Suprapubic skin (tissue), 4 donors: ENCODE measurements around the gene VASH2. TPM values are rescaled to one million over a fixed set of nuclear protein-coding genes. Genes with fewer than 3 reads are reported as not detected.
"Not testable (repeated sequence)": the region's sequence is repeated elsewhere in the genome, so short reads cannot be mapped to it uniquely, and the experiment has no call there.

Source experiments
- DNase-seq, 2 donors: peaks; one replicate each; pipeline ENCODE4 v3.0.0-alpha.2; 2019; ENCODE audit warnings: low spot score in 2 of 2
- H3K27ac ChIP-seq: fragments of 200-600 bp; sonication (generic); one replicate; pipeline ENCODE4 v1.5.1; 2019
- H3K27me3 ChIP-seq: fragments of 200-600 bp; sonication (generic); one replicate; pipeline ENCODE4 v1.5.1; 2019
- H3K36me3 ChIP-seq: fragments of 200-600 bp; sonication (generic); one replicate; pipeline ENCODE4 v1.5.1; 2019
- H3K4me1 ChIP-seq: fragments of 200-600 bp; sonication (generic); one replicate; pipeline ENCODE4 v1.5.1; 2019
- H3K4me3 ChIP-seq: fragments of 200-600 bp; sonication (generic); one replicate; pipeline ENCODE4 v1.5.1; 2019; ENCODE audit warnings: mild to moderate bottlenecking
- H3K9me3 ChIP-seq: fragments of 200-600 bp; sonication (generic); one replicate; pipeline ENCODE4 v1.5.1; 2019
- EP300 ChIP-seq: sonication (generic); formaldehyde crosslinking; IDR thresholded peaks from one replicate; pipeline ENCODE4 v1.6.1; 2017; ENCODE audit warnings: antibody characterized with exemption
- POLR2A ChIP-seq, 2 donors: fragments of 450-650 bp; IDR thresholded peaks; one replicate each; pipeline ENCODE4 v1.6.1; 2017; ENCODE audit warnings: antibody characterized with exemption in 2 of 2, mild to moderate bottlenecking in 2 of 2, moderate library complexity in 2 of 2
- POLR2AphosphoS5 ChIP-seq, 3 donors: sonication (generic); formaldehyde crosslinking; IDR thresholded peaks; one replicate each; pipeline ENCODE4 v1.6.1; 2017; ENCODE audit warnings: antibody characterized with exemption in 3 of 3
- WGBS: methylation state at CpG from one replicate; pipeline ENCODE4 v1.1.5; 2018; 5-methylcytosine and 5-hydroxymethylcytosine counted together
- total RNA-seq, 4 donors: library from RNA; depleted of rRNA; stranded (reverse); fragments of >200 nt; gene quantifications; one replicate each; pipeline ENCODE4 v1.1.0, GENCODE V29; 2016
- TF ChIP-seq, protein P1 (sequence below), 2 donors: fragments of 200-600 bp in 1 of 2; fragments of 450-650 bp in 1 of 2; sonication (generic) in 1 of 2; IDR thresholded peaks; one replicate each; pipeline ENCODE4 v1.5.1; 2016 to 2019; ENCODE audit warnings: antibody characterized with exemption in 2 of 2, mild to moderate bottlenecking in 1 of 2, moderate library complexity in 1 of 2

The VASH2 gene
- total RNA-seq, 4 donors from 2014 or later: 0.32 to 0.36 TPM; not detected in 2

DNA sequence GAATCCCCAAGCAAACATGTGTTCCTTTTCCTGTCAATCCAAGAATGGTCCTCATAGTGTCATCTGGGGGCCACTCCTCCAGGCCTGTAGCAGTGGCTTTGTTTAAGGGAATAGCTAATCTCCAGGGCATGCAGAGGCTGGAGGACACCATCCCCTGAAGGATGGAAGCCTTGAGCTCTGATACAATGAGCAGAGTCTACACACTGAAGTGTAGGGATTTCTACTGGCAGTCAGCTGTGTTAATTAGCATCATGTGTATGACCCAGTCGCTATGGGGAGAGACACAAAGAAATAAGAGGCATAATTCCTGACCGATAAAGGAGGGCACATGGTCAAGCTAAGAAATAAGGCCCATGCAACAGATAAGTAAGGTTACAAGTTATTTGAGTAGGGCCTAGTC is 36.2 kb downstream of the VASH2 start:
- WGBS: 80% methylated on average over 2 of the region's 2 CpGs
- H3K27me3 ChIP-seq: no peaks in the 10 kb centered on the region
- TF ChIP-seq POLR2AphosphoS5 (IDR thresholded peaks at IDR 0.05) (no peak), EP300 (no peak), POLR2A (IDR thresholded peaks at IDR 0.05) (no peak)
- TF ChIP-seq, protein P1, sequence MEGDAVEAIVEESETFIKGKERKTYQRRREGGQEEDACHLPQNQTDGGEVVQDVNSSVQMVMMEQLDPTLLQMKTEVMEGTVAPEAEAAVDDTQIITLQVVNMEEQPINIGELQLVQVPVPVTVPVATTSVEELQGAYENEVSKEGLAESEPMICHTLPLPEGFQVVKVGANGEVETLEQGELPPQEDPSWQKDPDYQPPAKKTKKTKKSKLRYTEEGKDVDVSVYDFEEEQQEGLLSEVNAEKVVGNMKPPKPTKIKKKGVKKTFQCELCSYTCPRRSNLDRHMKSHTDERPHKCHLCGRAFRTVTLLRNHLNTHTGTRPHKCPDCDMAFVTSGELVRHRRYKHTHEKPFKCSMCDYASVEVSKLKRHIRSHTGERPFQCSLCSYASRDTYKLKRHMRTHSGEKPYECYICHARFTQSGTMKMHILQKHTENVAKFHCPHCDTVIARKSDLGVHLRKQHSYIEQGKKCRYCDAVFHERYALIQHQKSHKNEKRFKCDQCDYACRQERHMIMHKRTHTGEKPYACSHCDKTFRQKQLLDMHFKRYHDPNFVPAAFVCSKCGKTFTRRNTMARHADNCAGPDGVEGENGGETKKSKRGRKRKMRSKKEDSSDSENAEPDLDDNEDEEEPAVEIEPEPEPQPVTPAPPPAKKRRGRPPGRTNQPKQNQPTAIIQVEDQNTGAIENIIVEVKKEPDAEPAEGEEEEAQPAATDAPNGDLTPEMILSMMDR (IDR thresholded peaks at IDR 0.05): no peak
- H3K36me3 ChIP-seq: peaks cover 10% of the 10 kb centered on the region
- H3K4me3 ChIP-seq: no peak overlapping the region
- DNase-seq: no peak
- no peaks in the 10 kb centered on the region for H3K9me3 ChIP-seq
- H3K4me1 ChIP-seq: peaks cover 11% of the 10 kb centered on the region
- no peak overlapping the region for H3K27ac ChIP-seq

DNA sequence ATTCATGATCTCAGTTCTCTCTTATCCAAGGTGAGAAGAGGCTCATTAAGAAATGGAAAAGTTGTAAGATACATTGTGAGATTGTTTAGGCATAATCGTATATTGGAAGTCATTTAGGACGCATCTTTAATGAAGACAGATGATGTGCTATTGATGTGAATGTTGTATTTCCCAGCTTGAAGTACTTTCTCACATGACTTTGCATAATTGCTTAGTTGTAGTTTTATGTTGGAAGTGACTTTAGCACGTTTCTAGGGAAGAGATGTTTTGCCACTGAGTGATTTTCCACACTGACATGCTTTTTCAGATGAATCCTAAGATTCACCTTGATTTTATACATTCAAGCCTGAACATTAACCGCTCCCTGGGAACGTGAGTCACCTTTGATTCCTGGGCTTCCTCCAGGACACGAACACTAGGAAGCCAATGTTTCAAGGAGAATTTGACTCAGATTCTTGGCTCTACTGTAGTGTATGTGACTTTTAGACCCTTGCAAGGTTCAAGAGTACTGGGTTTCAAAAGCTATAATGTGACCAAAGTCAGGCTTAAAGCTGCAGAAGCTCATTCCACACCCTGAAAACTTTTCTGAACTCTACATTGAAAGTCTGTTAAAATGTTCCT is 37.5 kb downstream of the VASH2 start:
- TF ChIP-seq POLR2A (IDR thresholded peaks at IDR 0.05) (no peak), EP300 (no peak), POLR2AphosphoS5 (IDR thresholded peaks at IDR 0.05) (no peak)
- TF ChIP-seq, protein P1 (IDR thresholded peaks at IDR 0.05): no peak
- no peaks in the 10 kb centered on the region for H3K9me3 ChIP-seq
- H3K4me1 ChIP-seq: no peaks in the 10 kb centered on the region
- no peak overlapping the region for H3K27ac ChIP-seq
- H3K36me3 ChIP-seq: peaks cover 16% of the 10 kb centered on the region
- H3K27me3 ChIP-seq: no peaks in the 10 kb centered on the region
- no peak for DNase-seq
- no peak overlapping the region for H3K4me3 ChIP-seq
- 45% methylated on average over 6 of the region's 6 CpGs for WGBS

DNA sequence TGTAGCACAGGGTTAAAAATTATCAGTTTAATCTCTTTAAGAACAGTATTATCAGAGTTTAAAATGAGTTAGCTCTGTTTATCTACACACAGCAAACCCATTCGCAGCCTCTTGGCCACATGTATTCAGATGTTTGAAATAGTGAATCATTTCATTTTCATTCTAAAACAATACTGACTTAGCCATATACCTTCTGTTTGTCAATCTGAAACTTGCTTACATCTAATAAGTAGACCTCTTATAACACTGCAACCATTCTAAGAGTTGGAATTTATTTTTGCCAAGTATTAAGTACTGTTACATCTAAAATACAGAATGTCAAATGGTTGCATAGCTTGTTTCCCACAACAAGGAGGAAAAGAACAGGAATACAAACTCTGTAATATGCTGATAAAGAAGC is 39.9 kb downstream of the VASH2 start:
- Histone ChIP-seq H3K9me3 (no peaks in the 10 kb centered on the region), H3K4me1 (no peaks in the 10 kb centered on the region), H3K27ac (no peak overlapping the region), H3K27me3 (no peaks in the 10 kb centered on the region), H3K36me3 (peaks cover 26% of the 10 kb centered on the region), H3K4me3 (no peak overlapping the region)
- DNase-seq: no peak
- TF ChIP-seq, protein P1 (IDR thresholded peaks at IDR 0.05): no peak
- no peak for TF ChIP-seq POLR2A (IDR thresholded peaks at IDR 0.05)
- TF ChIP-seq POLR2AphosphoS5 (IDR thresholded peaks at IDR 0.05): no peak
- TF ChIP-seq EP300: no peak
- WGBS: 58% methylated on average over 1 of the region's 1 CpG

DNA sequence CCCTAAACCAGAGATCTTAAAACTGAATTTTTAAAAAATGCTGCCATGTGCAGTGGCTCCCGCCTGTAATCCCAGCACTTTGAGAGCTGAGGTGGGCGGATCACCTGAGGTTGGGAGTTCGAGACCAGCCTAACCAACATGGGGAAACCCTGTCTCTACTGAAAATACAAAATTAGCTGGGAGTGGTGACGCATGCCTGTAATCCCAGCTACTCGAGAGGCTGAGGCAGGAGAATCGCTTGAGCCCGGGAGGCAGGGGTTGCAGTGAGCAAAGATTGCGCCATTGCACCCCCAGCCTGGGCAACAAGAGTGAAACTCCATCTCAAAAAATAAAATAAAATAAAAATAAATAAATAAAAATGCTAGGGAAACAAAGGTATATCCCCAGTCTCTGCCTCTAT is 43.6 kb downstream of the VASH2 start:
- not testable (repeated sequence) for H3K27me3 ChIP-seq, DNase-seq, H3K9me3 ChIP-seq, H3K4me3 ChIP-seq, H3K4me1 ChIP-seq, H3K27ac ChIP-seq
- peaks cover 57% of the 10 kb centered on the region for H3K36me3 ChIP-seq
- WGBS: 94% methylated on average over 8 of the region's 8 CpGs

DNA sequence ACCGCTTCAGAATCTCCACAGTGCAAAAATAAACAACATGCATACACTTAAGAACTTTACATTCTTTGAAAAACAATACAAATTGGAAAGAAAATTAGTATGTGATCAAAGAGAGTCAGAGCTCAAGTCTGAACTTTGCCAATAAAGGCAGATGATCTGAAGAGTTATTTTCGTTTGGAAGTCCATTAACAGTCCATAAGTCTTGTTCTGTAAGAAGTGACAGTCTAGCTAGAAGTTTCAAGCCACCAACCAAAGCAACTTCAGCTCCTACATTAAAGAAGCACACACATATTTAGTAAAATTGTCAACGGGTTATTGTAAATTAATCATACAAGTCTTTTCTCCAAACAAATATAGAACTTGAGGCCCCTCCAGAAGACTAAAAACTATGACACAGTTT is 44.6 kb downstream of the VASH2 start:
- TF ChIP-seq POLR2A (IDR thresholded peaks at IDR 0.05) (no peak), EP300 (no peak), POLR2AphosphoS5 (IDR thresholded peaks at IDR 0.05) (no peak)
- TF ChIP-seq, protein P1 (IDR thresholded peaks at IDR 0.05): no peak
- no peak for DNase-seq
- H3K27ac ChIP-seq: no peak overlapping the region
- H3K36me3 ChIP-seq: peaks cover 58% of the 10 kb centered on the region
- no peaks in the 10 kb centered on the region for H3K9me3 ChIP-seq
- H3K27me3 ChIP-seq: no peaks in the 10 kb centered on the region
- WGBS: 87% methylated on average over 3 of the region's 3 CpGs
- no peak overlapping the region for H3K4me3 ChIP-seq
- no peaks in the 10 kb centered on the region for H3K4me1 ChIP-seq

DNA sequence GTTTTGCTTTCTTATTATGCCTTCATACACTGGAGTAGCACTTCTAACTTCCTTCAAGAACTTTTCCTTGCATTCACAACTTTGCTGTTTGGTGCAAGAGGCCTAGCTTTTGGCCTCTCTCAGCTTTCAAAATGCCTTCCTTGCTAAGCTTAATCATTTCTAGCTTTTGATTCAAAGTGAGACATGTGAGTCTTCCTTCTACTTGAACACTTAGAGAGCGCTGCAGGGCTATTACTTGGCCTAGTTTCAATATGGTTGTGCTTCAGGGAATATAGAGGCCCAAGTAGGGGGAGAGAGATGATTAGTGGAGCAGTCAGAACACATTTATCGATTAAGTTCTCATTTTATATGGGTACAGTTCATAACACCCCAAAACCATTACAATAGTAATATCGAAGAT is 52.9 kb downstream of the VASH2 start:
- WGBS: 81% methylated on average over 3 of the region's 3 CpGs

More for the DNA sequence above, 52.9 kb downstream of the VASH2 start:
- no peaks in the 10 kb centered on the region for H3K9me3 ChIP-seq
- TF ChIP-seq POLR2AphosphoS5 (IDR thresholded peaks at IDR 0.05) (no peak), POLR2A (IDR thresholded peaks at IDR 0.05) (no peak), EP300 (no peak)
- TF ChIP-seq, protein P1 (IDR thresholded peaks at IDR 0.05): no peak
- H3K4me1 ChIP-seq: no peaks in the 10 kb centered on the region
- no peak overlapping the region for H3K4me3 ChIP-seq
- no peaks in the 10 kb centered on the region for H3K27me3 ChIP-seq
- H3K27ac ChIP-seq: no peak overlapping the region
- H3K36me3 ChIP-seq: peaks cover 74% of the 10 kb centered on the region
- DNase-seq: no peak
